BE2C (cell line): Measurements from ENCODE around the gene TMEM95.
"Not testable (repeated sequence)": the region's sequence is repeated elsewhere in the genome, so short reads cannot be mapped to it uniquely, and the experiment has no call there.

Experiments
- DNase-seq: peaks from one replicate; pipeline ENCODE4 v3.0.0-alpha.2; 2020
- H3K27me3 ChIP-seq: fragments of 250-450 bp; sonication (Bioruptor Pico); 2 replicates; pipeline ENCODE4 v1.5.1; 2020; ENCODE audit warnings: mild to moderate bottlenecking
- H3K36me3 ChIP-seq: fragments of 250-450 bp; sonication (Bioruptor Pico); 2 replicates; pipeline ENCODE4 v1.5.1; 2020; ENCODE audit warnings: mild to moderate bottlenecking
- H3K4me1 ChIP-seq: fragments of 250-450 bp; sonication (Bioruptor Pico); 2 replicates; pipeline ENCODE4 v1.5.1; 2020
- H3K4me3 ChIP-seq: 2 replicates; pipeline ENCODE4 v1.5.1; 2011; ENCODE audit warnings: low read depth, low read length
- H3K9me3 ChIP-seq: fragments of 250-450 bp; sonication (Bioruptor Pico); 2 replicates; pipeline ENCODE4 v1.5.1; 2020
- TF ChIP-seq, protein P1 (sequence below): IDR thresholded peaks from 2 replicates; pipeline ENCODE4 v1.5.1; 2012; ENCODE audit warnings: mild to moderate bottlenecking, low read depth, low read length

TMEM95 gene

DNA sequence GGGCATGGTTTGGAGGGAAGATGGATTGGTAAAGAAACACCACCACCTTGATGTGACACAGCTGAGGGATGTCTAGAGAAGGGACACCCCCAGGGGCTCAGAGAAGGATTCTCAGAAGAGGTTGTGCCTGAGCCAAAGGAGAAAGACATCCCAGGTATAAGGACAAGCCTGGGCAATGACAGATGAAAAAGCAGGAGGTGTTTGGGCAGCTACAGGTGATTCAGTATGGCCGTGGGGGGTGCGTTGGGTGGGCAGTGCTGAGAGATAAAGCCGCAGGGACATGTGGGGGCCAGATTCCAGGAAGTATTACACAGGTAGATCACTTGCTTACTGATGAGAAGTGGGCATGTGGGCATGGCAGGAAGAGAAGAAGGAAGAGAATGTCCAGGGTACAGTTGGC is 7.0 kb downstream of the TMEM95 start:
- TF ChIP-seq, protein P1, sequence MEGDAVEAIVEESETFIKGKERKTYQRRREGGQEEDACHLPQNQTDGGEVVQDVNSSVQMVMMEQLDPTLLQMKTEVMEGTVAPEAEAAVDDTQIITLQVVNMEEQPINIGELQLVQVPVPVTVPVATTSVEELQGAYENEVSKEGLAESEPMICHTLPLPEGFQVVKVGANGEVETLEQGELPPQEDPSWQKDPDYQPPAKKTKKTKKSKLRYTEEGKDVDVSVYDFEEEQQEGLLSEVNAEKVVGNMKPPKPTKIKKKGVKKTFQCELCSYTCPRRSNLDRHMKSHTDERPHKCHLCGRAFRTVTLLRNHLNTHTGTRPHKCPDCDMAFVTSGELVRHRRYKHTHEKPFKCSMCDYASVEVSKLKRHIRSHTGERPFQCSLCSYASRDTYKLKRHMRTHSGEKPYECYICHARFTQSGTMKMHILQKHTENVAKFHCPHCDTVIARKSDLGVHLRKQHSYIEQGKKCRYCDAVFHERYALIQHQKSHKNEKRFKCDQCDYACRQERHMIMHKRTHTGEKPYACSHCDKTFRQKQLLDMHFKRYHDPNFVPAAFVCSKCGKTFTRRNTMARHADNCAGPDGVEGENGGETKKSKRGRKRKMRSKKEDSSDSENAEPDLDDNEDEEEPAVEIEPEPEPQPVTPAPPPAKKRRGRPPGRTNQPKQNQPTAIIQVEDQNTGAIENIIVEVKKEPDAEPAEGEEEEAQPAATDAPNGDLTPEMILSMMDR = no peak
- Histone ChIP-seq H3K27me3 (no peaks in the 10 kb centered on the region), H3K9me3 (no peaks in the 10 kb centered on the region), H3K36me3 (no peaks in the 10 kb centered on the region), H3K4me1 (no peaks in the 10 kb centered on the region), H3K4me3 (no peak overlapping the region)
- no peak for DNase-seq

- H3K27me3 ChIP-seq = no peaks in the 10 kb centered on the region
- TF ChIP-seq, protein P1 = no peak
- no peaks in the 10 kb centered on the region for H3K36me3 ChIP-seq
- H3K4me3 ChIP-seq = no peak overlapping the region
- H3K9me3 ChIP-seq = no peaks in the 10 kb centered on the region
- no peaks in the 10 kb centered on the region for H3K4me1 ChIP-seq
- DNase-seq = no peak
These were observed 8.4 kb downstream of the TMEM95 start for GRCh38 chr17:7363311-7363710.

DNA sequence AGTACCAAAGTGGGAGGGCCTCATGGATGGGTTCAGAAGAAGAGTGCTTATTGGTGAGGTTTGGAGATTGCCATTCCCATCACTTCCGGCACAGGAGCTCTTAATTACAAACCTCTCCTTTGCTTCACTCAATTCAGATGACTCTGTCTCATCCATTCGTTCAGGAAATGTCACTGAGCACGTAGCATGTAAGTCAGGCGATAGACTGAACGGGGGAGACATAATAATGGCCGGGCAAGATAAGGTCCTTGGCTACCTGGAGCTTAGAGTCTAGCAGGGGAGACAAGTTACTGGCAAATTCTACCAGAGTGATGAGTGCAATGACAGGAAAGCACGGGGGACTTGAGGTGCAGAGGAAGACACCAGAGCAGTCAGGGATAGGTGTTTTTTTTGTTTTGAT is 11.0 kb downstream of the TMEM95 start:
- not testable (repeated sequence) for H3K27me3 ChIP-seq, H3K4me3 ChIP-seq, H3K36me3 ChIP-seq, H3K4me1 ChIP-seq, H3K9me3 ChIP-seq, DNase-seq

DNA sequence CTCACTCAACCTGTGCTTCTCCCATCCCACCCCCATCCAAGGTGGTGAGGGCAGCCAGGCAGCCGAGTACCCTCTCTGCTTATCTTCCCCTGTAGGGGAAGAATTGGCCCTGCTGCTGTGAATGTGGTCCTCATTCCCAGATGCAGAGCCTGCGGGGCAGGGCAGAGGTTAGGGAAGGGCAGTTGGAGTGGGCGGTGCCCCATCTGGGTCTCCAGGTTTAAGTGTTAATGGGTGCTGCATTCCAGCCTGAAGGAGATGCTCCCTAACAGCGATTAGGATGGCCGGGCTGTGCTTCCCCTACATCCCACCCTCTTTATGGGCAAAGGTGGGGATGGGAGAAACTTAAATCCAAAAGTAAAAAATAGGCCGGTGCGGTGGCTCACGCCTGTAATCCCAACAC is 12.1 kb downstream of the TMEM95 start:
- no peaks in the 10 kb centered on the region for H3K9me3 ChIP-seq
- TF ChIP-seq, protein P1 = no peak
- no peak for DNase-seq
- no peaks in the 10 kb centered on the region for H3K36me3 ChIP-seq
- H3K4me3 ChIP-seq = no peak overlapping the region
- no peaks in the 10 kb centered on the region for H3K4me1 ChIP-seq
- no peaks in the 10 kb centered on the region for H3K27me3 ChIP-seq

GRCh38 chr17:7367918-7368598 is 13.1 kb downstream of the TMEM95 start:
- Histone ChIP-seq H3K4me3 (no peak overlapping the region), H3K36me3 (no peaks in the 10 kb centered on the region), H3K27me3 (no peaks in the 10 kb centered on the region), H3K4me1 (no peaks in the 10 kb centered on the region), H3K9me3 (no peaks in the 10 kb centered on the region)
- no peak for DNase-seq
- TF ChIP-seq, protein P1 = no peak

DNA sequence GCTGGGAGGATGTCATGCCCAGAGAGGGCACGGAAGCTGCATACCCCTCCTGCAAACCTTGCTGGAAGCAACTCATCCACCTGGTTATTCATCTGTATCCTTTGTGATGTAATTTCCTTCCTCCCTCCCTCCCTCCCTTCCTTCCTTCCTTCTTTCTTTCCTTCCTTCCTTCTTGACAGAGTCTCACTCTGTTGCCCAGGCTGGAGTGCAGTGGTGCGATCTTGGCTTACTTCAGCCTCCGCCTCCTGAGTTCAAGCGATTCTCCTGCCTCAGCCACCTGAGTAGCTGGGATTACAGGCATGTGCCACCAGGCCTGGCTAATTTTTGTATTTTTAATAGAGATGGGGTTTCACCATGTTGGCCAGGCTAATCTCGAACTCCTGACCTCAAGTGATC is 13.6 kb downstream of the TMEM95 start:
- not testable (repeated sequence) for H3K4me3 ChIP-seq, DNase-seq, H3K9me3 ChIP-seq, H3K36me3 ChIP-seq, H3K27me3 ChIP-seq, H3K4me1 ChIP-seq

- no peak overlapping the region for H3K4me3 ChIP-seq
- no peaks in the 10 kb centered on the region for H3K27me3 ChIP-seq
- TF ChIP-seq, protein P1 = no peak
- H3K9me3 ChIP-seq = no peaks in the 10 kb centered on the region
- no peaks in the 10 kb centered on the region for H3K4me1 ChIP-seq
- no peaks in the 10 kb centered on the region for H3K36me3 ChIP-seq
- DNase-seq = no peak
These were observed 14.9 kb downstream of the TMEM95 start for GRCh38 chr17:7369825-7370224.
